Activated CD4-positive, alpha-beta T cell treated with anti-CD3 and anti-CD28 coated beads for 4 hours (primary cell): ENCODE results near the gene YES1.
"Not testable (repeated sequence)": the region's sequence is repeated elsewhere in the genome, so short reads cannot be mapped to it uniquely, and the experiment has no call there.

ENCODE experiments used
- DNase-seq, 2 donors: peaks; one replicate each; pipeline ENCODE4 v3.0.0-alpha.2; 2020

YES1 gene

DNA sequence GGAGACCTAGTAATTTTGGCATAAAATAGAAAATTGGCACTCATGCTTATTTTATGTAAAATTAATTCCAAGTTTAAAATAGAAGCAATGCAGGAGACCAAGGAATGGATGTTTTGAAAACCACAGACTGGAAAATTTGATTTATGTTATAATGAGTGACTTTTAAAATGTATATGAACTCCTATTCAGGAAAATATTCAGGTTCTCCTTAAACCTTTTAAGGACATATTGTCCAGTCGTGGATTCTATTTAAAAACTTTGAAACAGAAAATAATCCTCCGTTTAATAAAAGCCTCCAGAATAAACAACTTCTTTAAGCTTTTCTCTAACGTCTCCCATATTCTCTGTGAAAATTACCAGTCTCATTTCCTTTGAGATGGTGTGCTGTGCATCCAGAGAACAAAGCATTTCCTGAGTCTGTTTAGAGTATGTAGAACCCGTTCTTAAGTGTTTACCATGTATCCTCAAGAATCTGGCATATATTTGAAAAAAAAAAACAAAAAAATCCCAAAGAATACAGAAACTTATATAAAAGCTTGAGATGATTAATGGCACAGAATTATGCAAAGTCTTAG lies 8.6 kb upstream of the YES1 start:
- no peak for DNase-seq

DNA sequence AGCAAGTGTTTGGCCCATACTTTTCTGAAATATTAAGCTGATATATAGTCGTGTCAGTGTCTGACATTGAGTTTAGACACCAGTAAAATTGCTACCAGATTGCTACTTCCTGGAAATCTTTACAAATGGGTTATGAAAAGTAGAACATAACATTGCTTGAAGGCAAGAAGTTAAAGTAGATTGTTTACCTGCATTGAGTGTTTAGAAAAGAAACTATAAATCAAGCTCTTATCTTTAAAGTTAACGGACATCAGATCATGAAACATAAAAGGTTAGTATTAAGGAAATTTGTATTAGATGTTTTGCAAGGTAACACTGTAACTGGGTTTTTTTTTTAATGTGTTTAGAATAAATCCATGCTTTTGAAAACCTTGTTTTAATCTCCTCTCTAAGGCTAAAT lies 4.8 kb upstream of the YES1 start:
- no peak for DNase-seq

DNA sequence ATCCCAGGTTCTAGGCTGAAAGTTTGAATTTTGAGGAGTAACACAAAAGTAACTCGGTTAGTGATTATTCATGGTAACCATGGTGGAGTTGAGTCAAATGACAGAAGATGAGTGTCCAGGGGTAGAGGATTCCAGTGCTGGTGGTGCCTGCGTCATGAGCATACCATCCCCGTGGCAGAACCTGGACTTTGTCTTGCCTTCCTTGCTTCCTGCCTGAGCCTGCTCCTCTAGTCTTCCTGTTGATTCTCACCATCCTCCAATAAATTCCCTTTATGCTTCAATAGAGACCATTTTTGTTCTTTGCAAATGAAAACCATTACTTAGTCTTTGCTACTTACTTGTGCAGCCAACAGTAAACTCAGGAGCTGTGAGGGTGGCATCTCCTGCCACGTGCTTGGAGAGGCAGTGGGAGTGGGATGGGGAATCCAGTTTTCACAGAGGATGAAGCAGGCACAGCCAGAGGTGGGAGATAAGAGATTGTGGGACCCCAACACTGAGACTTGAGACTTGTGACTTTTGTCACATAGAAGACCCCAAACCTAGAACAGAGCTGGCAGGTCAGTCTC lies 4.1 kb upstream of the YES1 start:
- no peak for DNase-seq

DNA sequence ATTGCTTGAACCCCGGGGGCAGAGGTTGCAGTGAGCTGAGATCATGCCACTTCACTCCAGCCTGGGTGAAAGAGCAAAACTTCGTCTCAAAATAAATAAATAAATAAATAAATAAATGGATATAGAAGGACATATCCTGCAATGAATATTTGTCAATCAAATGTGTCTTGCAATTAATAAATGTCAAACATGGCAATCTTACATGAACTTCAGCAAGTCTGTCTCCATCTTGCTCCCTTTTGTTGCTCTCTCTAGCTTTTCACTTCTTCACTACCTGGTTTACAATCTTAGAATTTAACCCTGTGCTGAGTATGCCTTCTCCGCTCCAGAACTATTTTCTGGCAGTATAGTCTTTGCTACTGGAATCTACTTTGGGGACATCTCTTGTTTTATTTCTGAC lies 3.3 kb upstream of the YES1 start:
- DNase-seq = no peak

DNA sequence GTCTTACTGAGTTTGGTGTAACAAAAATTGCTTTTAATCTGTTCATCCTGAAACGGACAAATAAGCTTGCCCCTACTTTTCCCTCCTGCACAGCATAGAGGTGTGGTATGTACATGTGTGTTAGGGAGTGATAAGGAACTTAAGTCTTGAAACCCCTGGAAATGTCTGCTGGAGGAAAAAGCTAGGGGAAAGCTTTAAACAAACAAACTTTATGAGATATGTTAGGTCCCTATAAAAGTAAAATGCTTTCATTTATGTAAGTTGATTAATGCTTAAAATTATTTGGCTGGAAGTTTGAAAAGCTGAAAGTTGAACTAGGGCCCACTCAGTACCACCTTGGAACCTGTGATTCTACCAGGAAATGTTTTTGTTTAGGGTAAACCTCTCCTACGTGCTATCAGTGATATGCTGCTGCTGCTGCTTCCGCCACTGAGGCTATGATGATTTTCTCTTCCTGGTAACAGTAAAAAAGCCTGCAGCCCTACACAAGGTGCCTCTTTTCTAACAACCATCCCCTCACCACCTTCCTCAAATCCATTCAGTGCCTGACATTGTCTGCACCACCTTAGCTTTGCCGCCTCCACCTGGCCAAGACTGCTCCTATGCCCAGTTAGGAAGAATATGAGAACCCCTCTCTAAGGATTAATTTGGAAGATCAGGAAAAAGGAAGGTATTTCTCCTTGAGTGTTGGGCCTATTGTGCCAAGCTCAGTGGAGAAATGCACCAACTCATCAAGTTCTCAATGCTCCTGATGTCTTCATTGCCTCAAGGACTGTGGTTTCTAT lies 2.5 kb upstream of the YES1 start:
- DNase-seq = no peak

DNA sequence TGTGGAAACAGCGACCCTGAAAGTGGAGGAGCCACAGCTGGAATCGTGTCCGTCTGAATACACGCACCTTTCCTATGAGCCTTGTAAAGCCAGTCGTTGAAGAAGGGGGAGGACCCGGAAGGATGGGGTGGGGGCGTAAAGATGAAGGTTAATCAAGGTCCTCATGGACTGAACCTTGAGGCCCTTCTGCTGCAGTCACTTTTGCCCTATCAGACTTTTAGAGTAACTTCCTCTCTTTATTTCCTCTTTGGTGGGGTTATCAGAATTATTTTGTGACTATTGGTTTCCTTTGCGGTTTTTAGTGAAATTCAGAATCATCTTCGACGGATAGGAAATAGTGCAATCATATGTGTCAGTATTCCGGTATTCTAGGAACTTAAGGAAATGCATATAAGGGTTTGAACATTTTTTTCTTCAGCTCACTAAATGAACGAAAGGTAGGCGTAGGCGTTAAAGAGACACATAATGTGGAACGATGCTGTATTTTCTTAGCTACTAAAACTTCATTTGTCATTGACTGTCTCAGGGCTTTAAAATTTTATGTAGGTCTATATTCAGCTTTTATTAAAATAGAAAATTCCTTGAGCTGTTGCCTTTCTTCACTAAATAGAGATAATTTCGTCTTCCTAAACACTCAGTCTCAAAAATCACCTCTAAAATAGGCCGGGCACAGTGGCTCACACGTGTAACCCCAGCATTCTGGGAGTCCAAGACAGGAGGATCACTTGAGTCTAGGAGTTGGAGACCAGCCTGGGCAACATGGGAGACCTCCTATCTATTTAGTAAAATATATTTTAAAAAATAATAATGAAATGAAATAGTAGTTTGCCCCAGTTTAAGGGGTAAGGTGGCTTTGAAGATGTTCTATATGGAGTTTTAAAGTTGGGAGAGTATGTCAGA lies 1.4 kb upstream of the YES1 start:
- peak; percentile 70 to 72 for DNase-seq

DNA sequence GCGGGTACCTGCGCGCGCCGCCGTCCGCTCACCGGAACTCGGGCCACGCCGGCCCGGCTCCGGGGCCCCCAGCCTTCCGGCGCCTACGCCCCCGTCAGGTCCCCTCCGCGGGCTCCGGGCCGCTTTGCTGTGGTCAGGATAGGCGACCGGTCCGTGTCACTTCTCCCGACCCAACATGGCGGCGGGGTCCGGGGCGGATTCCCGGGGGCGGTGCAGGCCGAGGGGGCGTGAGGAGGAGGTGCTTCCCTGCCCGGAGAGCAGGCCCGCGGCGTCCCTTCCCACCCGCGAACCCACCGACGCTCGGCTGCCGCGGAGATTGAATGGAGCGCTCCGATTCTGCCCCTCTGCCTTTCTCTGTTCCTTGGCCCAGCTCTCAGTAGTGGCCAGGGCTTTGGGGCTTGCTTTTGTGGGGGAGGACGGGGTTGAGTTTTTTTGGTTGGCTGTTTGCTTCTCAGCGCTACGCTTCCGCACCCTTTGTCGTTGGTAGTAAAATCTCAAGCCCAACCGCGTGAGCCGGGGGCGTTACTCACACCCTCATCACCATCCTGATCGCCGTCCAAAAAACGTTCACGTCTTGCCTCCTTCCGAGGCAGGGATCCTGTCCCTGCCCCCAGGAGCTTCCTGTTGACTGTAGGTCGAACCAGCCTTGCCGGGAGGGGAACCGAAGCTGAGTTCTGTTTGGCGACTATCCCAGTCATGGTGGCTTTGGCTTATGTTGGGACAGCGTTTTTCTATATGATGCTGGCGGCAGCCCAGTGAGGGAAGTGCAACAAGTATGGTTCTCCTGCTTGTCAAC lies 532 bp upstream of the YES1 start:
- DNase-seq = peak; percentile 75 to 79

DNA sequence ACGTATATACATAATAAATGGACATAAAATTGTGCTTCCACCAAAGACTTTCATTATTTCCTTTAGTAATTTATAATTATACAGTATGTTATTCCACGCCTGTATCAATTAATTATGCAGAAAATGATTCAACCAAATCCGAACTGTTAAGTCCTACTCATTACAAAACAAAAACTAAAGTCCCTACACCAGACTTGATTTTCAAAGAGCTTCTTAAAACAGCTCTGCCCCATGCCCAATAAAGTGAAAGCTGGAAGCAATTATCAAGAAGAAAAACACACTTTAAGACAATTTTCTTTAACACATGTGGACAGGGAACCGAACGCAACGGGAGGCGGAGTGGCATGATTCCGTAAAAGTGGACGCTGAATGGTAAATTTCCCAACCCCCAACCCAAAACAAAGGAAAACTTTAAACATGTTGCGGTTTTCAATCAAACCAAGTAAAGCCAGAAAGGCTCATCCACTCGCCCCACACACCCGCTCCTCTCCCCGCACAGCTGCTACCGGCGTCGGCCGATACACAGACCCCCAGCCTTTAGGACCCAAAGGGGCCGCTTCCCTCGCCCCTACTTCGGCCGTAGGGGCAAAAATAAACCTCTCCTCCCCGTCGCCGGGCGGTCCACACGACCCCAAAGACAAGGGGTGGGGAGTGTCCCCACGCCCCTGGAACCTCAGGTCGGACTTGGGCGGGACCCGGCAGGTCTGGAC lies 705 bp downstream of the YES1 start:
- DNase-seq = peak in 1 of 2 donors; percentile 19

DNA sequence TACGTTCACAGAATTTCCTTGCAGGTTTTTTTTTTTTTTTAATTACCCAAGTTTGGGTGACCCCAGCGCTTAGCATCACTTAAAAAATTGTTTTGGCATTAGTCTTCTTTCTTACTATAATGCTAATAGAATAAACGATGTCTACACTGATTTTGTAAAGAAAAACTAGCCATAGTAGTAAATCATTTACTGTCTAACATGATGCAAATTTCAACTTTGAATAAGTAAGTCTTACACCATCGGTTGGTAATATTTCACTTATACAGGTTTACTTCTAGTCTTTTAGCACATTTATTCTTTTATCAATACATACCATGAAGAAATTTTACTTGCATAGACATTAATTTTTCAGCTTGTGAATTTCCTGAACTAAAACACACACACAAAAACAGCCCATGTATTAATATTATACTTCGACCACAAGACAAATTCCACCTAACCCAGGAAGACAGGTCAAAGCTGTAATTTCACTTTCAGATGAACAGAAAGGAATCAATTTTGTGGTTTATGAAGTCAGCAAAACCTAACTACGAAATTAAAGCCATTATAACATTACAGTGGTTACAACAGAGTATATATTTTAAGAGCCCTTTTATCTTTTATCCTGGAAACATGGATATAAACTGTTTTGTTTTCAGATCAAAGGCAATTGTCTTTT lies 1.9 kb downstream of the YES1 start:
- no peak for DNase-seq

DNA sequence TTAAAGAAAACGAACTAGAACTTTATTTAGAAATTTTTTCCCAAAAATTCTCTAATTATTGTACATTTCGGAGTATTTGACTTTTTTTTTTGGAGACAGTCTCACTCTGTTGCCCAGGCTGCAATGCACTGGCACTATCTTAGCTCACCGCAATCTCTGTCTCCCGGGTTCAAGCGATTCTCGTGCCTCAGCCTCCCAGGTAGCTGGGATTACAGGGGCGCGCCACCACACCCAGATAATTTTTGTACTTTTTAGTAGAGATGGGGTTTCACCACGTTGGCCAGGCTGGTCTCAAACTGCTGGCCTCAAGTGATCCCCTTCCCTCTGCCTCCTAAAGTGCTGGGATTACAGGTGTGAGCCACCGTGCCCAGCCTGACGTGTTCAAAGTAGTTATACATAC lies 2.8 kb downstream of the YES1 start:
- not testable (repeated sequence) for DNase-seq

DNA sequence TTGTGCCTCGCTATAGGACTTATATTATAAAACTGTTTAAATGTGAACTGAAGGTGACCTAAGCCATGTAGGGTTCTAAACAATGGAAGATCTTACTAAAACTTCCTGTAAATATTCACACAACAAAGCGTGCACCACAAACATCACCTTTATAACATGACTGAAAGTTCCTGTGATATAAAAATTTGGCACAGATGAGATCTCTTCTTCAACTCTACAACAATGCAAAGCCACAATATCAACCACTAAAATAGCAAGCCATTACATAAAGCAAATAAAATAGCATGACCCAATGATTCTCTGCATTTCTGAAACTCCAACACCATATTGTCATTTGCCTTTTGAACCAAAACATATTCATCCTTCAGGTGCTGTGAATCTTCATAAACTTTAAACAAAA lies 3.5 kb downstream of the YES1 start:
- DNase-seq = no peak

DNA sequence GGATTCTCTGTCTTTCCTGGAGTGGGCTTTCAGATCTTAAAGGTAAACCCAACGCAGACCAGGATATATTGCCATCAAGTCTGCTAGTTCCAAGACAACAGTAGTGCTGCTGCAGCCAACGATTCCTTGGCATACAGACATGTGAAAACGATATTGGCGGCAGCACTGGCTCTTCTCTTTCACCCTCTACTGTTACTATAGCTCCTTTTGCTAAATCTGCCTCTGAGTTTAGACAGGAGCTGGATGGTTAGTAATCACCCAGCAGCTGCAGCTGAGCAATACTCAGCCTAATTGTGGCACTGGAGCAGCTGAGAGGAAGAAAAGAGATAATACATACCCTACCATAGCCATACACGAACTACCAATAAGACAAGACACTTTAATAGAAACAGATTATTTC lies 4.0 kb downstream of the YES1 start:
- DNase-seq = no peak

DNA sequence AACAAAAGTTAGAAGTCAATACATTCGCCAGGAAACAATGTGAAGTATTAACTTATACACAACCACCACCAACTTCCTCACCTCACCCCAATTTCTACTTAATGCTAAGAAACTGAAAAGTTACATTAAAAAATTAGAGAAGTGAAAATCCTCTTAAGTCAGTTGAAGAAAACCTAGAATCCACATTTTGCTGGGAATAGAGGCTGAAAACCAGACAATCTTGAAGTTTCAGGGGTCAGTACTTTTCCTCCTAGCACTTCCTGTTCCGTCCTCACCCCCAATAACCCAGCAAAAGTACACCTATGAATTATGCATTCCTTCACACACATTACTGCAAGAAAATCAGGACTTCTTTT lies 6.3 kb downstream of the YES1 start:
- no peak for DNase-seq

DNA sequence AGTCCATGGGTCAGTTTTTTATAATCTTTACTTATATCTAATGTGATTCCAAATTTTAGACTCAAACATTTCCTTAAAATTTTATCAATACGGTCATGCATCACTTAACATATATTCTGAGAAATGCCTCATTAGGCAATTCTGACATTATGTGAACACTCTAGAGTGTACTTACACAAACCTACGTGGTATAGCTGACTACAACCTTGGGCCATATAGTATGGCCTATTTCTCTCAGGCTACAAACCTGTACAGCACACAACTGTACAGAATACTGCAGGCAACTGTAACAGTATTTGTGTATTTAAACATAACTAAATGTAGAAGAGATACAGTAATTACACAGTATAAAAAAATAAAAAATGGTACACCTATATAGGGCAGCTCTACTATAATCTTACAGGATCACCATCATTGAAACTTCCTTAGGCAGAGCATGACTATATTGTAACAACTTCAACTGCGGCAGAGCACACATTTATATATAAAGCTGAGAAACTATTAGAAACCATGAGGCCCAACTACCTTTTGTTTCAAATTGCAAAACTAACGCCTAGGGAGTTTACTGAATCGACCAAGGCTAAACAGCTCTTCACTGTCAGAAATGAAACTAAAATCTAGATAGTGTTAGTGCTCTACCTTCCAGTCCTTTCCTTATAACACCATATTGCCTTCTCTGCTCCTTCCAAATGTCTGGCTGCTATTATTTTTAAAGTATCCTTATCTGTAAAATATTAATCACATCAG lies 6.9 kb downstream of the YES1 start:
- DNase-seq = no peak

DNA sequence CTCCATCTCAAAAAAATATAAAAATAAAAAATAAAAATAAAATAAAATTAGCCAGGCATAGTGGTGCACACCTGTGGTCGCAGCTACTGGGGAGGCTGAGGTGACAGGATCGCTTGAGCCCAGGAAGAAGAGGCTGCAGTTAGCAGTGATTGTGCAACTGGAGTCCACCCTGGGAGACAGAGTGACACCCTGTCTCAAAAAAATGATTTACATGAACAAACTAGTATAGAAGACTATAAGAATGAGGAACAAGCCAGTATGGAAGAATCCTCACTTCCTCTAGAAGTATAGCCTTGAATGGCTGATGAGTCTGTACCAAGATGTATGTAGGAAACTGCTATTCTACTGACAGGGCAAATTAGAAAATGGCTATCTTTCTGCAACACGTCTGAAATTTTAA lies 10.9 kb downstream of the YES1 start:
- no peak for DNase-seq

DNA sequence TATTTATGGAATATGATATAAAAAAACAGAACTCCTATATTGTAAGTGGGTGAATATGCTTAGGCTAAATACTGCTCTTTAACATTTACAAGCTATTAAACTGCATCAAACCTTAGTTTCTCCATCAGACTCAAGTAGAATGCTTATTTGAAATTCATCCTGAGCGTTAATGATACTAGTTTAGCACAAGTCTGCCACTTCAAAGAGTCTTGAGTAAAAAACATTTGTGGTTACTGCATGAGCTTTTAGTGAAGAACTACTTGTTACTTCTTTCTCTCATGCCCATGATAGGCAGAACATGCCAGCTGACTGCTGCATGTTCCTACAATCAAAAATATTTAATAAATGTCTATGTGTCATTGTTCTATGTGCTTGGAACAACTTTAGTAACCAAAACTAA lies 12.1 kb downstream of the YES1 start:
- no peak for DNase-seq

DNA sequence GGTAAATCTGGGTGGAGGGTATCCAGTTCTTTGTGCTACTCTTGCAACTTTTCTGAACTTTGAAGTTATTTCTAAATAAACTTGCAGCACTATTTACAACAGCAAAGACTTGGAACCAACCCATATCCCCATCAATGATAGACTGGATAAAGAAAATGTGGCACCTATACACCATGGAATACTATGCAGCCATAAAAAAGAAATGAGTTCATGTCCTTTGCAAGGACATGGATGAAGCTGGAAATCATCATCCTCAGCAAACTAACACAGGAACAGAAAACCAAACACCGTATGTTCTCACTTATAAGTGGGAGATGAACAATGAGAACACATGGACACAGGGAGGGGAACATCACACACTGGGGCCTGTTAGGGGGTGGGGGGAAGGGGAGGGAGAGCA lies 16.7 kb downstream of the YES1 start:
- DNase-seq = not testable (repeated sequence)

DNA sequence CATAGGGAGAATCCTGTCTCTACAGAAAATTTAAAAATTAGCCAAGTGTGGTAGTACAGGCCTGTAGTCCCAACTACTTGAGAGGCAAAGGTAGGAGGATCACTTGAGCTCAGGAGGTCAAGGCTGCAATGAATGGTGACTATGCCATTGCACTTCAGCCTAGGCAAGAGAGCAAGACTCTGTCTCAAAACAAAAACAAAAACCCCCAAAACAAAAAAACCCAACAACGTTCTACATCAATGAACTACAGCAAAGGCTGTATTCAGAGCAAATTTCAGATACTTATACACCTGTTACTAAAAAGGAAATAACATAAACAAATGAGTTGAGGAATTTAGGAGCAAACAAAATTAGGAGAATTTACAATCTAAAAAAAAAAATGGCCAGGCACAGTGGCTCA lies 22.6 kb downstream of the YES1 start:
- DNase-seq = no peak

DNA sequence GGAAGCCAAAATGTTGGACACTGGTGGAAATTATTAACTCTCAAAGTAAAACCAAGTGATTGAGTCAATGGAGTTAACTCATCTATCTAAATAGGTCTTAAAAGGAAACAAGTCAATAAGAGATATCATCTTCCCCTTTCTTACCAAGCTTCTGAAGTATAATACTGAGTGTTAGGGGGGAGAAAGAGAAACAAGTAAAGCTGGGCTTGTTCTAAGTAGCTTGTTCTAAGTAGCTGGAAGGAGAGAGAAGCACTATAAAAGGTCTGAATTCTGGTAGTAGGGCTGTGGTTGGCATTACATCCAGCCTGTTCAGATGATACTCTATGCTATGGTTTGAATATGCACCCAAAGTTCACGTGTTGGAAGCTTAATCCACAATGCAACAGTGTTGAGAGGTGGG lies 26.8 kb downstream of the YES1 start:
- no peak for DNase-seq

DNA sequence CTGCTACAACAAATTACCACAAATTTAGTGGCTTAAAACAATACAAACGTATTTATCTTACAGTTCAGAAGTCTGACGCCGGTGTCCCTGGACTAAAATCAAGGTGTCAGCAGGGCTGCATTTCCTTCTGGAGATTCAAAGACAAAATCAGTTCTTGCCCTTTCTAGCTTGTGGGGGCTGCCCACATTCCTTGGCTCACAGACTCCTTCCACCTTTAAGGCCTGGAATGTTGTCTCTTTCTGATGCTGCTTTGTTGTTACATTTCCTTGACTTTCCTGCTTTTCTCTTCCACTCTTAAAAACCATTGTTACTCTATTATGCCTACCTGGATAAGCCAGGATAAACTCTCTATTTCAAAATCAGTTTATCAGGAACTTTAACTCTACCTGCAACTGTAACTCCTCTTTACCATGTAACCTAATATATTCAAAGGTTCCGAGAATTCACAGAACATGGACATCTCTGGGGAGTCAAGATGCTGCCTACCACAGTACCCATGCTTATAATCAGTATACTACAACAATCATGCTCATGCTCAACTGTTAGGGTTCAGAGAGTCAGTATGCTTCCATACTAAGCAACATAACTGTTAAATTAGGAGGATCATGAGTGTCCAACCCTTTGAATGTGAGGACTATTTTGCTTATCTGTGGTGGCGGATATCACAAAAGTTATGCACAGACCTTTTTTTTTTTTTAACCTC lies 27.4 kb downstream of the YES1 start:
- no peak for DNase-seq
